Measurements from ENCODE around the gene DNAJC10.

- TF ChIP-seq POLR2AphosphoS5 (IDR thresholded peaks at IDR 0.05) (no peak), CTCF (IDR thresholded peaks at IDR 0.05) (no peak)
Measured at GRCh38 chr2:182836451-182836850, 120.4 kb downstream of the DNAJC10 start.

Data from prostate gland (tissue), 2 donors.